NCI-H2196 treated with DMSO at 0.1 percent for 48 hours (cell line): ENCODE results near the gene MMP24.
"Not testable (repeated sequence)": the region's sequence is repeated elsewhere in the genome, so short reads cannot be mapped to it uniquely, and the experiment has no call there.

Experiments
- DNase-seq: peaks from one replicate; lab custom pipeline; 2025; ENCODE audit not compliant: unreplicated experiment; lab: John Stamatoyannopoulos, UW

MMP24 gene

GRCh38 chr20:35306931-35307517, 80.5 kb downstream of the MMP24 start:
- no peak for DNase-seq

GRCh38 chr20:35307666-35308653, 81.5 kb downstream of the MMP24 start:
- peak; percentile 89 for DNase-seq

- no peak for DNase-seq
Measured at GRCh38 chr20:35311409-35311808, 84.9 kb downstream of the MMP24 start.

DNA sequence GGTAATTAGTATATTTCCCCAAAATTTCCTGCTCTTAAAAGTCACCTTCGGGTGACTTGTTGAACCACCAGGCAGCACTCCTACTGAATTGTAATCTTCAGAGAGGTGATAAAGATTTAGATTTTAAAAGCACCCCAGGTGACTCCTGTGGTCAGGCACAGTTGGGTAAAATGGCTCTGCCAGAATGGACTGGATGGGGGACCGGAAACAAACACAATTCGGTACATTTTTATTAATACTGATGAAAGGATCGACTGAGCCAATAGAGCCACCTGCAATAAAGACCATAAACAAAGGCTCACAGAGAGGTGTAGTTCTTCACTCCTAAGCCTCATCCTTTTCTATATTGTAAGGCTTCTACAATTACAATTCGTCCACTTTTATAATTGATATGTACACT, 85.3 kb downstream of the MMP24 start:
- no peak for DNase-seq

DNA sequence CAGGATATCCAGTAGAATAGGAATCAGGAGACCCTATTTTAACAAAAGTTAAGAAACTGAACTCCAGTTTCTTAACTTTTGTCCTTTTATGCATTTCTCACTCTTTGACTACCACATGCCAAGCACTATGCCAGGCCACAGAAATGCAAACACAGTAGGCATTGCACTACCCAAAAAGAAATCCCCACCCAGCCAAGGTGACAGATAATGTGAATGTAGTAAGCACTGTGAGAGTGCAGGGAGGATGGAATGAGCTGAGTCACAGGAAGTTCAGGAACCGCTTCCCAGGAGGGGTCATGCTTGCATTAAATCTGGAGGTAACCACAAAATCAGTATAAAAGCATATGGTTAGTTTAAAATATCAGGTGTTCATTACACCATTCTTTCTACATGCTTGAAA, 85.8 kb downstream of the MMP24 start:
- no peak for DNase-seq

- DNase-seq: no peak
Measured at GRCh38 chr20:35314816-35315631, 88.5 kb downstream of the MMP24 start.

DNA sequence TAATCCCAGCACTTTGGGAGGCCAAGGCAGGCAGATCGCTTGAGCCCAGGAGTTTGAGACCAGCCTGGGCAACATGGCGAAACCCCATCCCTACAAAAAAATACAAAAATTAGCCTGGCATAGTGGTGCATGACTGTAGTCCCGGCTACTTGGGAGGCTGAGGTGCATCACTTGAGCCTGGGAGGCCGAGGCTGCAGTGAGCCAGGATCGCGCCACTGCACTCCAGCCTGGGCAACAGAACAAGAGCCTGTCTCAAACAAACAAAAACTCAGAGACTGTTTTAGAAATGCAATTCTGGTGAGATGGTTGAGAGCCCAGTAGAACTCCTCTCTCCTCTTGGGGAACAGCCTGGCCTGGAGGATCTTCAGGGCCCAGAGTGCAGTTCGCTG, 89.1 kb downstream of the MMP24 start:
- not testable (repeated sequence) for DNase-seq

DNA sequence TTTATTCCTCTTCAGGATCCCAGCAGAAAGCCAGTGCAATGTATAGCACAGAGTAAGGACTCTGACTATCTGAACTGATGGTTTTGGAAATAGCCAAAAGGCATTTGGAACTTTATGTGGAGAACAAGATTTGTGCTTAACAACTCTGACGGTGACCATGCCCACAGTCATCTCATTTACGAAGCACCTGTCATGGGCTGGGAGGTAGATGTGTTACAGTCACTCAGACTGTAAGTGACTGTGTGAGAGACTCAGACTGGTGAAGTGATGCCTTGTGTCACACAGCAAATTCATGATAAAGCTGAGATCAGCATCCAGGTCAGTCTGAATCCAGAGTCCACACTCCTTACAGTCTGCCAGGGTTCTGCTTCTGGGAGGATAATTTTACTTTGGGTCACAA, 89.6 kb downstream of the MMP24 start:
- DNase-seq: no peak

DNA sequence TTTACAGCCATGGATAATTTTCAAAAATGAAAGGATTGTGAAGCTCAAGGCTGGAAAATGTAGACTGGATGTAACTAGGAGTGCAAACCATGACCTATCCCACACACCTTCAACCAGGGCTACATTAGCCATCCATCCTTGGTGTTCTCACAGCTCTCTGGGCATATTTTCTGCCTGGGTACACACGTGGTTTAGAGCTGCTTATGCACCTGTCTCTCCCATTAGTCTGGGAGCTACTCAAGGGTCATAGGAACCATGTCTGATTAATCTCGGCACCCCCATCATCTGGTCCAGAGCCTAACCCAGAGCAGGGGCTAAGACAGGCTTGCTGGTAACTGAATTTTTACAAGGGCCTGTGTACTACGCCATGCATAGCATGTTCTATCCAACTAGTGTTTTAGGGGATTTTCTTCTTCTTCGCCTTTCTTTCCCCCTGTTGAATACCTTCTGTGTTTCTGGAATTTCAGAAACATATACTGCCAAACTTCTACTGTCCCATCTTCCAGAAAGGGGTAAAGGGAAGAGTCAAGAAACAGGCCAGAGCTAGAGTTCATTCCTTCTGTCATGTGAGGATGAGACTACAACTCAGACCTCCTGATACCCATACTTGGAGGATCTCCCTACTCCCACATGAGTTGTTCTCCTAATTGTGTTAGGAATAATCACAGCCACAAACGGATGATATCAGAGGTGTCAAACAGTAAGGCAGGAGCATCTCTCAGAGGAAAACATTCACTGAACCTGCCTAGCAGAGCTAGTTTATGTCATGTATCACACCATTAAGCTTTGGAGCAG, 91.1 kb downstream of the MMP24 start:
- DNase-seq: no peak

DNA sequence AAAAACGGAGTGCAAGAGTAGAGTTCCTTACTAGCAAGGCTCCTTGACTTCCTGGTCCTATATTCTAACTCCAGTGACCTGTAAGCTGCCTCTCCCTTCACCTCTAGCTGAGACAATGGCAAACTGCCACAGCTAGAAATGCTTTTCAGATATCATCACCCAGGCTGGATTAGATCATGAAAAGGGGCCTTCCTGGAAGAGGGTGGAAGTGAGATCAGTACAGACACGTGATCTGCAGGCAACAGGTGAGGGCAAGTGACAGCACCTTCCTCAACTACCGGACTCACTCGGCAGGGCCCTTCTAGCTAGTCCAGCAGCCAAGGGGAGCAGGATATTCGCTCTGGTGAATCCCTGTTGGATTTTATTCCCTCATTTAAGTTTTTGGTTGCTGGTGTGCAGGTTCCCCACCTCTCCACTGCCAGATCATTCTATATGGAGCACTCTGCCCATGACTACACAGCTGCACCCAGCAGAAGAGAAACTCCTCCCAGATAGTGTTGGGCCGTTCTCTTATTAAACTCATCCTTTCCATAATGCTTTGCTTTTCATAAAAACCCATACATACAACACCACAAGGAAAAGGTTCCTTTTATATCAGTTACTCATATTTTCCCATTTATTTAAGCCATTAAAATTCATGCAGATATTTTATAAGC, 92.1 kb downstream of the MMP24 start:
- peak; percentile 98 for DNase-seq

DNA sequence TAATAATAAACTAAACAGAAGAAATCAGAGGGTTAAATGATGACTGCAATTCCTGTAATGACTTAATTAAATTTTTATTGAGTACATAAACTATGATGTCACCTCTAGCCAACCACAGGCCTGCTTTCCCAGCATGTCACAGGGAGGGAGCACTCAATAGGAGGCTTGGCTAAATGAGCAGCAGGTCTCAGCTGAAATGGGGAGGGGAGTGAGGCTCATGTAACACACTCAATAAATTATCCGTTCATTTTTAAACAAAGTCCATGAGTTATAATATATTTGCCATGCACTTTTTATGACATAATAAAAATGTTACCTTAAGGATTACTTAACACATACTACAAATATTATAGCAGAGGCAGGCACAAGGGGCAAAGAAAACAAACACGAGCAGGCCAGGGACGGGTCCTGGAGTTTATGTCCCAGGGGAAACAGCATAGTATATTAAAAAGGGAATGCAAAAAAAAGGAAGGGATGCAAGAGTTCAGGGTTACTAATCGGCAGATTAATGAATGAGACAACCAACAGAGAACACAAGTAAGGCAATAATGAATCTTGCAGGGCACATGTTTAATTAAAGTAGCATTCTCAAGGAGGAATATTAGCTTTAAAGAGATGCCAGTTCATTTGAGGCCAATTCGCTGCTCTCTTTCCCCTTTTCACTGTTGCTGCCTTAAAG, 92.8 kb downstream of the MMP24 start:
- DNase-seq: peak; percentile 76

DNA sequence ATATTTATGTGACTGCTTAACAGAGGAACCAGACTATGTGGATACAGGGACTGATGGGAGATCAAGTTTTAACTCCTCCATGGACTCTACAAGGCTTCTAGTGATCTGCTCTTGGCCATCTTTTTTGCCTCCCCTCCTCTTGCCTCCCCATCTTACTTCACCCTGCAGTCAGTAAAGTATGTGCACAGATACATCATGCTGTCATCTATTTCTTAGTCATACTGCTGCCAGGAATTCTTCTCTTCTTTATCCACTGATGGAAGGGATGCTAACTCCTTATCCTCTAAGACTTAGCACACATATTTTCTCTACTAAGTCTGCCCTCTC, 93.3 kb downstream of the MMP24 start:
- no peak for DNase-seq

GRCh38 chr20:35320396-35321126, 94.1 kb downstream of the MMP24 start:
- DNase-seq: no peak

GRCh38 chr20:35325401-35325800, 98.9 kb downstream of the MMP24 start:
- no peak for DNase-seq

- DNase-seq: no peak
Measured at GRCh38 chr20:35326021-35326739, 99.7 kb downstream of the MMP24 start.
